ENCODE data around the gene FAF1.

The FAF1 gene

DNA sequence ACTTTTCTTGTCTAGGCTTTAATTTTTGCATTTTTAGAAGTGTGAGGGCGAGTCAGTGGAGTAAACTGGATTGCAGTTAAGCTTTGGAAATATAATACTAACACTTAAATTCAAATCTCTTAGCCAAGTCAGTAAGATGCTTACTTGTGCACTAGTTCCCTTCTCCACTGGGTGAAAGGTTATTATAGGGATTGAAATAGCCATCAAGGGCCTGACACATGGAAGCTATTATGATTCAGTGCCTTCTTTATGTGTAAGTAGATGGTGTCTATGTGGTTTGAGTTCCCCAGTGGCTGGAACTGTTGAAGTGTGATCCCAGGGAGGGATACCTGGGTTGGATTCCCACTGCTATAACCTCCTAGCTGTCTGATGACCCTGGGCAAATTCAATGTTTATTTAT, 512.1 kb downstream of the FAF1 start:
- DNase-seq (ENCODE audit: low read depth) = no peak

DNA sequence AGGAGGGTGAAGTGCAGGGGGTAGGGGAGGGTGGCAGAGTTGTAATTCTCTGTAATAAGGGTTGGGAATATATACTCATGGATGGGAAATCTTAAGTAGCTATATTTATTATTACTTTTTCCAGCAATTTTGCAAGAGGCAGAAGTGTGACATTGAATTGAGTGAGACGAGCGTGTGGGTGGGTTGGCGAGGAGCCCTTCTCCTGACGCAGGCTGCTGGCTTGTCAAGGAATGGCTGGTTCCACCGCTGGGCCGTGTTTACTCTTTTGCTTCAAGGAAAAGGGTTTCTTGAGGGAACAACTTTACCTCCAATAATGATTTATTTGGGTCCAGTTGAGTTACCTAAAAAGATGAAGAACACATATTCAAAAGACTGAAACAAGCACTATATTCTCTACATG, 518.9 kb downstream of the FAF1 start:
- H3K4me3 ChIP-seq (ENCODE audit: low read depth, low read length) = no peak overlapping the region
- DNase-seq (ENCODE audit: low read depth) = no peak
- TF ChIP-seq, protein P1, sequence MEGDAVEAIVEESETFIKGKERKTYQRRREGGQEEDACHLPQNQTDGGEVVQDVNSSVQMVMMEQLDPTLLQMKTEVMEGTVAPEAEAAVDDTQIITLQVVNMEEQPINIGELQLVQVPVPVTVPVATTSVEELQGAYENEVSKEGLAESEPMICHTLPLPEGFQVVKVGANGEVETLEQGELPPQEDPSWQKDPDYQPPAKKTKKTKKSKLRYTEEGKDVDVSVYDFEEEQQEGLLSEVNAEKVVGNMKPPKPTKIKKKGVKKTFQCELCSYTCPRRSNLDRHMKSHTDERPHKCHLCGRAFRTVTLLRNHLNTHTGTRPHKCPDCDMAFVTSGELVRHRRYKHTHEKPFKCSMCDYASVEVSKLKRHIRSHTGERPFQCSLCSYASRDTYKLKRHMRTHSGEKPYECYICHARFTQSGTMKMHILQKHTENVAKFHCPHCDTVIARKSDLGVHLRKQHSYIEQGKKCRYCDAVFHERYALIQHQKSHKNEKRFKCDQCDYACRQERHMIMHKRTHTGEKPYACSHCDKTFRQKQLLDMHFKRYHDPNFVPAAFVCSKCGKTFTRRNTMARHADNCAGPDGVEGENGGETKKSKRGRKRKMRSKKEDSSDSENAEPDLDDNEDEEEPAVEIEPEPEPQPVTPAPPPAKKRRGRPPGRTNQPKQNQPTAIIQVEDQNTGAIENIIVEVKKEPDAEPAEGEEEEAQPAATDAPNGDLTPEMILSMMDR (IDR thresholded peaks at IDR 0.05; ENCODE audit: control insufficient read depth, extremely low read depth, insufficient read depth) = no peak

More for the DNA sequence above, 512.1 kb downstream of the FAF1 start:
- TF ChIP-seq, protein P1 (IDR thresholded peaks at IDR 0.05; ENCODE audit: control insufficient read depth, extremely low read depth, insufficient read depth) = no peak
- no peak overlapping the region for H3K4me3 ChIP-seq (ENCODE audit: low read depth, low read length)

- TF ChIP-seq, protein P1 (IDR thresholded peaks at IDR 0.05; ENCODE audit: control insufficient read depth, extremely low read depth, insufficient read depth) = no peak
- H3K4me3 ChIP-seq (ENCODE audit: low read depth, low read length) = no peak overlapping the region
- DNase-seq (ENCODE audit: low read depth) = no peak
Observed at GRCh38 chr1:50438945-50439344, 521.1 kb downstream of the FAF1 start.

DNA sequence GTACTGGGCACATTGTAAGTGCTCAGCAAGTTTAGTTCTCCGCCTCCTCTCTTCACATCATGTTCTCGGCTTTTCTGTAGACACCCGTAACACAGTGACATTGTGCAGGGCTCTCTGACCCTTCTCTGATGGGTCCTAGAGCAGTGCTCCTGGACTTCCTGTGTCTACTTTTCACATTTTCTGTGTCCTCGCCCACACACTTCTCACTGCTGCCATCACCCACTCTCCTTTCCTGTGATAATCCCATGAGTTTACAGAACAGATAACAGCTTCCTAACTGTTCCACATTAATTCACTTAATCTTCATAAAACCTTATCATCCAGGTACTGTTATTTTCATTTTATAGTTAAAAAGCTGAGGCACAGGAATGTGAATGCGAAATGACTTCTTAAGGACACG, 523.6 kb downstream of the FAF1 start:
- no peak overlapping the region for H3K4me3 ChIP-seq (ENCODE audit: low read depth, low read length)
- TF ChIP-seq, protein P1 (IDR thresholded peaks at IDR 0.05; ENCODE audit: control insufficient read depth, extremely low read depth, insufficient read depth) = no peak
- no peak for DNase-seq (ENCODE audit: low read depth)

GRCh38 chr1:50430010-50430405, 530.1 kb downstream of the FAF1 start:
- H3K4me3 ChIP-seq (ENCODE audit: low read depth, low read length) = no peak overlapping the region
- TF ChIP-seq, protein P1 (IDR thresholded peaks at IDR 0.05; ENCODE audit: control insufficient read depth, extremely low read depth, insufficient read depth) = no peak
- no peak for DNase-seq (ENCODE audit: low read depth)

- no peak for DNase-seq (ENCODE audit: low read depth)
- TF ChIP-seq, protein P1 (IDR thresholded peaks at IDR 0.05; ENCODE audit: control insufficient read depth, extremely low read depth, insufficient read depth) = no peak
- no peak overlapping the region for H3K4me3 ChIP-seq (ENCODE audit: low read depth, low read length)
Observed at GRCh38 chr1:50427818-50428779, 532.0 kb downstream of the FAF1 start.
